Osteocyte (in vitro differentiated cells): ENCODE results near the gene BCO1. TPM values are rescaled to one million over a fixed set of nuclear protein-coding genes. Genes with fewer than 3 reads are reported as not detected.

Source experiments
- DNase-seq: peaks from one replicate; pipeline ENCODE4 v3.0.0; 2021; ENCODE audit warnings: mixed read lengths; ENCODE audit not compliant: unreplicated experiment; ENCODE audit errors: extremely low spot score
- H3K27ac Mint-ChIP-seq: one replicate; pipeline ENCODE4 v1.8.0; 2021; ENCODE audit warnings: mild to moderate bottlenecking, mixed read lengths; ENCODE audit not compliant: unreplicated experiment
- H3K27me3 Mint-ChIP-seq: one replicate; pipeline ENCODE4 v1.8.0; 2021; ENCODE audit warnings: mixed read lengths; ENCODE audit not compliant: unreplicated experiment
- H3K36me3 Mint-ChIP-seq: one replicate; pipeline ENCODE4 v1.8.0; 2021; ENCODE audit warnings: mixed read lengths; ENCODE audit not compliant: unreplicated experiment
- H3K4me1 Mint-ChIP-seq: one replicate; pipeline ENCODE4 v1.8.0; 2021; ENCODE audit warnings: mixed read lengths; ENCODE audit not compliant: unreplicated experiment
- H3K4me3 Mint-ChIP-seq: one replicate; pipeline ENCODE4 v1.8.0; 2021; ENCODE audit warnings: mild to moderate bottlenecking, moderate library complexity, mixed read lengths; ENCODE audit not compliant: unreplicated experiment
- H3K9me3 Mint-ChIP-seq: one replicate; pipeline ENCODE4 v1.8.0; 2021; ENCODE audit warnings: mixed read lengths; ENCODE audit not compliant: unreplicated experiment
- CTCF ChIP-seq: fragments of 200-600 bp; sonication (generic); IDR thresholded peaks from 2 replicates; pipeline ENCODE4 v1.5.0; 2021; ENCODE audit warnings: antibody characterized with exemption, mild to moderate bottlenecking, moderate library complexity
- total RNA-seq: library from RNA; stranded (reverse); gene quantifications from 2 replicates; pipeline ENCODE4 v1.2.1, GENCODE V29; 2021

Gene BCO1
- total RNA-seq, 1 donor from 2014 or later: not detected

GRCh38 chr16:81212830-81213465 lies 25.5 kb upstream of the BCO1 start:
- Mint-ChIP-seq H3K9me3 (no peaks in the 10 kb centered on the region), H3K36me3 (no peaks in the 10 kb centered on the region), H3K4me3 (no peak overlapping the region), H3K27ac (no peak overlapping the region), H3K27me3 (peaks cover 14% of the 10 kb centered on the region), H3K4me1 (no peaks in the 10 kb centered on the region)
- no peak for TF ChIP-seq CTCF
- no peak for DNase-seq

- H3K4me1 Mint-ChIP-seq: no peaks in the 10 kb centered on the region
- no peaks in the 10 kb centered on the region for H3K9me3 Mint-ChIP-seq
- no peak overlapping the region for H3K27ac Mint-ChIP-seq
- H3K27me3 Mint-ChIP-seq: peaks cover 11% of the 10 kb centered on the region
- no peak overlapping the region for H3K4me3 Mint-ChIP-seq
- DNase-seq: no peak
- no peaks in the 10 kb centered on the region for H3K36me3 Mint-ChIP-seq
- TF ChIP-seq CTCF: peak; percentile 31
These were observed 23.7 kb upstream of the BCO1 start for GRCh38 chr16:81214745-81215166.

GRCh38 chr16:81216114-81216513 lies 22.4 kb upstream of the BCO1 start:
- no peak for DNase-seq
- TF ChIP-seq CTCF: no peak
- H3K27ac Mint-ChIP-seq: no peak overlapping the region
- no peaks in the 10 kb centered on the region for H3K36me3 Mint-ChIP-seq
- no peaks in the 10 kb centered on the region for H3K9me3 Mint-ChIP-seq
- peaks cover 17% of the 10 kb centered on the region for H3K27me3 Mint-ChIP-seq
- H3K4me3 Mint-ChIP-seq: no peak overlapping the region
- H3K4me1 Mint-ChIP-seq: no peaks in the 10 kb centered on the region

GRCh38 chr16:81216706-81217105 lies 21.8 kb upstream of the BCO1 start:
- TF ChIP-seq CTCF: no peak
- no peak overlapping the region for H3K4me3 Mint-ChIP-seq
- no peak overlapping the region for H3K27ac Mint-ChIP-seq
- H3K27me3 Mint-ChIP-seq: peaks cover 11% of the 10 kb centered on the region
- no peak for DNase-seq
- H3K4me1 Mint-ChIP-seq: no peaks in the 10 kb centered on the region
- H3K9me3 Mint-ChIP-seq: no peaks in the 10 kb centered on the region
- no peaks in the 10 kb centered on the region for H3K36me3 Mint-ChIP-seq

GRCh38 chr16:81219151-81219550 lies 19.3 kb upstream of the BCO1 start:
- no peaks in the 10 kb centered on the region for H3K4me1 Mint-ChIP-seq

More at GRCh38 chr16:81219151-81219550, 19.3 kb upstream of the BCO1 start:
- Mint-ChIP-seq H3K9me3 (no peaks in the 10 kb centered on the region), H3K27ac (no peak overlapping the region), H3K27me3 (peaks cover 10% of the 10 kb centered on the region), H3K4me3 (no peak overlapping the region), H3K36me3 (no peaks in the 10 kb centered on the region)
- no peak for TF ChIP-seq CTCF
- DNase-seq: no peak
